ENCODE measurements around the gene MAGI1. TPM values are rescaled to one million over a fixed set of nuclear protein-coding genes. Genes with fewer than 3 reads are reported as not detected.

MAGI1 gene
- total RNA-seq, 2 experiments from 2014 or later, result not detected

- Mint-ChIP-seq H3K4me1 (ENCODE audit: low read depth) (no peaks in the 10 kb centered on the region), H3K4me3 (no peak overlapping the region), H3K27me3 (ENCODE audit: low read depth) (no peaks in the 10 kb centered on the region), H3K27ac (no peak overlapping the region), H3K9me3 (peaks cover 6% of the 10 kb centered on the region), H3K36me3 (ENCODE audit: low read depth) (no peaks in the 10 kb centered on the region)
- DNase-seq, result no peak
- intact Hi-C loops (cut with micrococcal nuclease), result no loop called here
- CTCF ChIA-PET, result no interaction called here
Observed at GRCh38 chr3:65915477-65915876, 123.2 kb downstream of the MAGI1 start.

- Mint-ChIP-seq H3K27ac (no peak overlapping the region), H3K36me3 (ENCODE audit: low read depth) (no peaks in the 10 kb centered on the region), H3K27me3 (ENCODE audit: low read depth) (no peaks in the 10 kb centered on the region), H3K4me3 (no peak overlapping the region), H3K4me1 (ENCODE audit: low read depth) (no peaks in the 10 kb centered on the region), H3K9me3 (peaks cover 8% of the 10 kb centered on the region)
- no peak for DNase-seq
- CTCF ChIA-PET, result no interaction called here
- intact Hi-C loops (cut with micrococcal nuclease), result no loop called here
Observed at GRCh38 chr3:65914740-65915367, 123.9 kb downstream of the MAGI1 start.

GRCh38 chr3:65914032-65914739 lies 124.5 kb downstream of the MAGI1 start:
- H3K27me3 Mint-ChIP-seq (ENCODE audit: low read depth), result no peaks in the 10 kb centered on the region

GRCh38 chr3:65912647-65913046 lies 126.1 kb downstream of the MAGI1 start:
- CTCF ChIA-PET, result no interaction called here
- Mint-ChIP-seq H3K9me3 (peaks cover 9% of the 10 kb centered on the region), H3K27ac (no peak overlapping the region), H3K4me3 (no peak overlapping the region), H3K27me3 (ENCODE audit: low read depth) (no peaks in the 10 kb centered on the region), H3K36me3 (ENCODE audit: low read depth) (no peaks in the 10 kb centered on the region), H3K4me1 (ENCODE audit: low read depth) (no peaks in the 10 kb centered on the region)
- intact Hi-C loops (cut with micrococcal nuclease), result no loop called here
- no peak for DNase-seq

More at GRCh38 chr3:65914032-65914739, 124.5 kb downstream of the MAGI1 start:
- intact Hi-C loops (cut with micrococcal nuclease), result no loop called here
- H3K27ac Mint-ChIP-seq, result no peak overlapping the region
- no peak overlapping the region for H3K4me3 Mint-ChIP-seq
- H3K4me1 Mint-ChIP-seq (ENCODE audit: low read depth), result no peaks in the 10 kb centered on the region
- DNase-seq, result no peak
- CTCF ChIA-PET, result no interaction called here
- peaks cover 7% of the 10 kb centered on the region for H3K9me3 Mint-ChIP-seq
- H3K36me3 Mint-ChIP-seq (ENCODE audit: low read depth), result no peaks in the 10 kb centered on the region

- intact Hi-C loops (cut with micrococcal nuclease), result no loop called here
- CTCF ChIA-PET, result no interaction called here
- Mint-ChIP-seq H3K27ac (no peak overlapping the region), H3K27me3 (ENCODE audit: low read depth) (no peaks in the 10 kb centered on the region), H3K9me3 (peaks cover 4% of the 10 kb centered on the region), H3K36me3 (ENCODE audit: low read depth) (no peaks in the 10 kb centered on the region), H3K4me3 (no peak overlapping the region), H3K4me1 (ENCODE audit: low read depth) (no peaks in the 10 kb centered on the region)
- DNase-seq, result no peak
Observed at GRCh38 chr3:65908588-65908987, 130.1 kb downstream of the MAGI1 start.

- H3K9me3 Mint-ChIP-seq, result peaks cover 4% of the 10 kb centered on the region
- no peaks in the 10 kb centered on the region for H3K27me3 Mint-ChIP-seq (ENCODE audit: low read depth)
- no peaks in the 10 kb centered on the region for H3K36me3 Mint-ChIP-seq (ENCODE audit: low read depth)
- CTCF ChIA-PET, result interaction anchor here (0.7 kb wide), 1 partner anchor 220 kb away, joined by 3 read pairs; no protein-coding TSS in a partner anchor
- H3K4me1 Mint-ChIP-seq (ENCODE audit: low read depth), result no peaks in the 10 kb centered on the region
- H3K27ac Mint-ChIP-seq, result no peak overlapping the region
- no peak overlapping the region for H3K4me3 Mint-ChIP-seq
- intact Hi-C loops (cut with micrococcal nuclease), result no loop called here
- no peak for DNase-seq
Observed at GRCh38 chr3:65907232-65908130, 131.2 kb downstream of the MAGI1 start.

- CTCF ChIA-PET, result no interaction called here
- Mint-ChIP-seq H3K9me3 (peaks cover 4% of the 10 kb centered on the region), H3K4me3 (no peak overlapping the region), H3K27ac (no peak overlapping the region), H3K36me3 (ENCODE audit: low read depth) (no peaks in the 10 kb centered on the region), H3K27me3 (ENCODE audit: low read depth) (no peaks in the 10 kb centered on the region), H3K4me1 (ENCODE audit: low read depth) (no peaks in the 10 kb centered on the region)
- intact Hi-C loops (cut with micrococcal nuclease), result no loop called here
- DNase-seq, result no peak
Observed at GRCh38 chr3:65905771-65906170, 132.9 kb downstream of the MAGI1 start.

GRCh38 chr3:65904016-65904415 lies 134.7 kb downstream of the MAGI1 start:
- CTCF ChIA-PET, result no interaction called here
- Mint-ChIP-seq H3K36me3 (ENCODE audit: low read depth) (no peaks in the 10 kb centered on the region), H3K9me3 (peaks cover 2% of the 10 kb centered on the region), H3K4me3 (no peak overlapping the region), H3K4me1 (ENCODE audit: low read depth) (no peaks in the 10 kb centered on the region), H3K27me3 (ENCODE audit: low read depth) (no peaks in the 10 kb centered on the region), H3K27ac (no peak overlapping the region)
- DNase-seq, result no peak
- intact Hi-C loops (cut with micrococcal nuclease), result no loop called here

GRCh38 chr3:65902304-65902793 lies 136.4 kb downstream of the MAGI1 start:
- no peak for DNase-seq
- Mint-ChIP-seq H3K4me3 (no peak overlapping the region), H3K27me3 (ENCODE audit: low read depth) (no peaks in the 10 kb centered on the region), H3K4me1 (ENCODE audit: low read depth) (no peaks in the 10 kb centered on the region), H3K9me3 (no peaks in the 10 kb centered on the region), H3K27ac (no peak overlapping the region), H3K36me3 (ENCODE audit: low read depth) (no peaks in the 10 kb centered on the region)
- intact Hi-C loops (cut with micrococcal nuclease), result no loop called here
- CTCF ChIA-PET, result interaction anchor here (0.6 kb wide), 1 partner anchor 384 kb away, joined by 3 read pairs; no protein-coding TSS in a partner anchor

GRCh38 chr3:65901226-65901625 lies 137.5 kb downstream of the MAGI1 start:
- Mint-ChIP-seq H3K27ac (no peak overlapping the region), H3K4me1 (ENCODE audit: low read depth) (no peaks in the 10 kb centered on the region), H3K4me3 (no peak overlapping the region), H3K36me3 (ENCODE audit: low read depth) (no peaks in the 10 kb centered on the region), H3K27me3 (ENCODE audit: low read depth) (no peaks in the 10 kb centered on the region), H3K9me3 (no peaks in the 10 kb centered on the region)
- intact Hi-C loops (cut with micrococcal nuclease), result no loop called here
- no peak for DNase-seq
- CTCF ChIA-PET, result no interaction called here

- Mint-ChIP-seq H3K4me3 (no peak overlapping the region), H3K9me3 (no peaks in the 10 kb centered on the region), H3K36me3 (ENCODE audit: low read depth) (no peaks in the 10 kb centered on the region), H3K27me3 (ENCODE audit: low read depth) (no peaks in the 10 kb centered on the region), H3K27ac (no peak overlapping the region), H3K4me1 (ENCODE audit: low read depth) (no peaks in the 10 kb centered on the region)
- intact Hi-C loops (cut with micrococcal nuclease), result no loop called here
- CTCF ChIA-PET, result no interaction called here
- no peak for DNase-seq
Observed at GRCh38 chr3:65899226-65899625, 139.5 kb downstream of the MAGI1 start.

- H3K9me3 Mint-ChIP-seq, result no peaks in the 10 kb centered on the region
- no peaks in the 10 kb centered on the region for H3K27me3 Mint-ChIP-seq (ENCODE audit: low read depth)
- H3K27ac Mint-ChIP-seq, result no peak overlapping the region
- no peaks in the 10 kb centered on the region for H3K4me1 Mint-ChIP-seq (ENCODE audit: low read depth)
- DNase-seq, result no peak
- CTCF ChIA-PET, result no interaction called here
- no peaks in the 10 kb centered on the region for H3K36me3 Mint-ChIP-seq (ENCODE audit: low read depth)
- intact Hi-C loops (cut with micrococcal nuclease), result no loop called here
- H3K4me3 Mint-ChIP-seq, result no peak overlapping the region
Observed at GRCh38 chr3:65897766-65898165, 141.0 kb downstream of the MAGI1 start.
